HG02840 (cell line): ENCODE results near the gene FAM200B.

Experiments
- ATAC-seq: cut with Tn5 transposase; IDR thresholded peaks from one replicate; pipeline ENCODE4 v1.9.1; 2021; ENCODE audit warnings: mild to moderate bottlenecking, moderate library complexity, moderate number of reproducible peaks; ENCODE audit not compliant: unreplicated experiment, low FRiP score

Gene FAM200B

GRCh38 chr4:15681372-15682241, at the start of gene FAM200B:
TSS of gene FAM200B (plus strand) at chr4:15681827. CDS start at chr4:15686978, 5,151 bp downstream.
- peak; percentile 95 for ATAC-seq

- no peak for ATAC-seq
These were observed 44.8 kb upstream of the FAM200B start for GRCh38 chr4:15636818-15637217.

GRCh38 chr4:15638418-15638817, 43.2 kb upstream of the FAM200B start:
- no peak for ATAC-seq

GRCh38 chr4:15648600-15648999, 33.0 kb upstream of the FAM200B start:
- ATAC-seq = no peak

GRCh38 chr4:15649914-15650545, 31.6 kb upstream of the FAM200B start:
- ATAC-seq = no peak

- ATAC-seq = no peak
These were observed 30.0 kb upstream of the FAM200B start for GRCh38 chr4:15651676-15652075.

GRCh38 chr4:15652191-15652590, 29.4 kb upstream of the FAM200B start:
- no peak for ATAC-seq

GRCh38 chr4:15652841-15653240, 28.8 kb upstream of the FAM200B start:
- ATAC-seq = no peak

- no peak for ATAC-seq
These were observed 28.2 kb upstream of the FAM200B start for GRCh38 chr4:15653420-15653819.

GRCh38 chr4:15653864-15654592, 27.6 kb upstream of the FAM200B start:
- ATAC-seq = no peak

- peak; percentile 50 for ATAC-seq
These were observed 26.9 kb upstream of the FAM200B start for GRCh38 chr4:15654593-15655222.

- ATAC-seq = peak; percentile 69
These were observed 26.2 kb upstream of the FAM200B start, which contains the start of gene FBXL5 for GRCh38 chr4:15655223-15656037. TSS of gene FBXL5 (minus strand) at chr4:15655357. CDS start at chr4:15655287, 70 bp downstream.

GRCh38 chr4:15656038-15656470, 25.6 kb upstream of the FAM200B start:
- no peak for ATAC-seq

- ATAC-seq = no peak
These were observed 24.3 kb upstream of the FAM200B start for GRCh38 chr4:15657366-15657765.

- no peak for ATAC-seq
These were observed 23.4 kb upstream of the FAM200B start for GRCh38 chr4:15658136-15658770.

GRCh38 chr4:15658781-15659180, 22.8 kb upstream of the FAM200B start:
- ATAC-seq = no peak

- no peak for ATAC-seq
These were observed 21.7 kb upstream of the FAM200B start for GRCh38 chr4:15659768-15660570.

- ATAC-seq = no peak
These were observed 15.8 kb upstream of the FAM200B start for GRCh38 chr4:15665753-15666365.
